Measurements from ENCODE around the gene ITPRIP.

Gene ITPRIP

GRCh38 chr10:104328896-104329710, 9.2 kb downstream of the ITPRIP start:
- TF ChIP-seq CTCF (IDR thresholded peaks at IDR 0.05; ENCODE audit: extremely low read depth, missing control alignments) = no peak
- no peak for DNase-seq (ENCODE audit: low spot score)

DNA sequence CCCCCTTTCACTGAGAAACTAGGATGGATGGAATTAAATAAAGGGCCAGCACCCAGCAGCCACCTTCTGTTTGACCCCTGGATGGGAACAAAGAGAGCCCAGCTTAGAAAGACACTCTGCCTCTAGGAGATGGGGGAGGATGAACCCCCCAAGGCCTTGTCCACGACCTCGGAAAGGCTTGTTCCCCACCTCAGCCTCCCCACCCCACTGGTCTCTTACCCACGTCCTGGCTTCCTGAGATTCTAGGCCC, 9.7 kb downstream of the ITPRIP start:
- DNase-seq (ENCODE audit: low spot score) = no peak
- TF ChIP-seq CTCF (IDR thresholded peaks at IDR 0.05; ENCODE audit: extremely low read depth, missing control alignments) = no peak

- TF ChIP-seq CTCF (IDR thresholded peaks at IDR 0.05; ENCODE audit: extremely low read depth, missing control alignments) = no peak
- DNase-seq (ENCODE audit: low spot score) = no peak
Measured at GRCh38 chr10:104327745-104328645, 10.3 kb downstream of the ITPRIP start.

DNA sequence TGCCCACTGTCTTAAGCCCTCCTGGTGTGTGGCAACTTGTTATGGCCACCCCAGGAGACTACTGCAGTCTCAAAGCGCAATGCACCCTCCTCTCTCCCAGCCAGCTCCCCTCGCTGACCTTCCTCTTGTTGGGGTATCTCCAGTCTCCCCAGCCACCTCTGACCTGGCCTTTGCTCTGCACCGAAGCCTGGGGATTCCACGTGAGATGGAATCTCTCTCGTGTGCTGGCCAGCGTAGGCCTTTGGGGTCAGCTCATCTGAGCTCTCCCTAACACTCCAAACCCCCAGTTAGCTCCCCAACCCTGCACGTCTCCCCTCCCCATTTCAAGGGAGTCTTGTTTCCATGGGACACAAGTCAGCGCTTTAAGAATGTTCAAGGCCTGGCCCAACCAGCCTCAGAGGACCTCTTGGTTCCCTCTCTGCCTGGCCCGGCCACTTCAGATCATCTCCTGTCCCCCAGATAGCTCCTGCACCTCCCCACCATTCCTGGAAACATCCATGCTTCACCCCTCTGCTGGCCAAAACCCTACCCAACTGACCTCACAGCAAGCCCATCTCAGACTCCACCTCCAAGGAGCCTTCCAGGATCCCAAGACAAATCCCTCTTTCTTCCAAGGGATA, 11.2 kb downstream of the ITPRIP start:
- TF ChIP-seq CTCF (IDR thresholded peaks at IDR 0.05; ENCODE audit: extremely low read depth, missing control alignments) = no peak

DNA sequence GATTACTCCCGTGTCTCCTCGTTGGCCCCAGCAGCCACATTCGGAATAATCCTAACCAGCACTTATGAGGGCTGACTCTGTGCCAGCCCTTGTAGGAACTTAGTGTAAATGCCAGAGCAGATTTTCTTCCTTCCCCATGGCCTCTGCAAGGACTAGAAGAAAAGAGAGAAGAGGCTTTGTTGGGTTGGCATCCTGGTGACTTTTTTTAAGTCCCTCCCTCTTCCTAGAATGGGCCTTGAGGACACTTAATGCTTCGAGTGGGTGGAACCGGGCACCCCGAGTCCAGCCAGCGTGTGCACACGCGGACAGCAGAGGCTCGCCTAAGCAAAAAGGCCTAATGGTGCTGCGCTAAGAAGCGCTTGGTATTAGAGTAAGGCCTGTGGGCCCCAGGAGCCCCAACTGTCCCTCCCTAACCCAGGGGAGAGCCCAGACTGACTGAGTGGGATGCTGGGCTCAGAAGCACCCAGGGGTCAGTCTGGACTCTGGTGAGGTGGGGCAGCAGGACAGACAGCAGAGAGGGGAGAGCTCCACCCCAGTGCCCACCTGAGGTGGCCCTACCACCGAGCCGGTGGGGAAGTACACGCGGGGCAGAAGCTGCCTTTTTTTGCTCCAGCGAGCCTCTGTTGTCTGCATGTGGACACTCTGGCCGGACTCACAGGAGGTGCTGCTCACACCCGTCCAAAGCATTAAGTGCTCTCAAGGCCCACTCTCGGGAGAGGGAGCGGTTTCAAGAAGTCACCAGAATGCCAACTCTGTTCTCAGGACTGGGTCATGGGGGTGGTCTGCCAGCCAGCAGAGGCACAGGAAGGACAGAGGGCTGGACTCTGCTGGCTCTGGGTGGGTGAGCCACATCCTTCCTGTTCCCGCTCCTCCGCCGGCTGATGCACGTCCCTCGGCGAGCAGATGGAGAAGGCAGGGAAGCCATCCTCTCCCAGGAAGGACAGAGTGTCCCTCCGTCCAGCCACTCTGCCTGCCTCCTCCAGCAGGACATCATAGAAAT, 12.5 kb downstream of the ITPRIP start:
- TF ChIP-seq CTCF (IDR thresholded peaks at IDR 0.05; ENCODE audit: extremely low read depth, missing control alignments) = no peak
- DNase-seq (ENCODE audit: low spot score) = no peak

More for the DNA sequence above, 11.2 kb downstream of the ITPRIP start:
- DNase-seq (ENCODE audit: low spot score) = no peak

DNA sequence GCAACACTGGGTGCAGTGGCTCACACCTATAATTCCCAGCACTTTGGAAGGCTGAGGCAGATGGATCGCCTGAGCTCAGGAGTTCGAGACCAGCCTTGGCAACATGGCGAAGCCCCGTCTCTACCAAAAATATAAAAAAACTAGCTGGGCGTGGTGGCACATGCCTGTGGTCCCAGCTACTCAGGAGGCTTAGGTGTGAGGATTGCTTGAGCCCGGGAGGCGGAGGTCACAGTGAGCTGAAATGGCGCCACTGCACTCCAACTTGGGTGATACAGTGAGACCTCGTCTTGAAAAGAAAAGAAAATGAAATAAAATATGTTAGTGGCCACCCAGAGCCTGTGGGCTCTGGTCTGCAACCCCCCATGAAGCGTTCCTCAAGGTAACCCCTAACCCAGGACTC, 13.3 kb downstream of the ITPRIP start:
- no peak for TF ChIP-seq CTCF (IDR thresholded peaks at IDR 0.05; ENCODE audit: extremely low read depth, missing control alignments)
- DNase-seq (ENCODE audit: low spot score) = no peak
